Astrocyte of the cerebellum (primary cell): ENCODE measurements around the gene BTBD2.
"Not testable (repeated sequence)": the region's sequence is repeated elsewhere in the genome, so short reads cannot be mapped to it uniquely, and the experiment has no call there.

Source experiments
- DNase-seq: peaks from one replicate; pipeline ENCODE4 v3.0.0-alpha.2; 2011; ENCODE audit warnings: low read depth
- H3K4me3 ChIP-seq: 2 replicates; pipeline ENCODE4 v1.5.1; 2011; ENCODE audit warnings: mild to moderate bottlenecking, low read depth, low read length, moderate library complexity
- in situ Hi-C: cut with HindIII; loops from 2 replicates; pipeline ENCODE4 v1.10.0; 2017; ENCODE audit warnings: low sequenced_read_pairs
- TF ChIP-seq, protein P1 (sequence below): IDR thresholded peaks from 2 replicates; pipeline ENCODE4 v1.5.1; 2012; ENCODE audit warnings: low read length, low read depth, moderate library complexity, mild to moderate bottlenecking; ENCODE audit errors: missing control alignments

Gene BTBD2

DNA sequence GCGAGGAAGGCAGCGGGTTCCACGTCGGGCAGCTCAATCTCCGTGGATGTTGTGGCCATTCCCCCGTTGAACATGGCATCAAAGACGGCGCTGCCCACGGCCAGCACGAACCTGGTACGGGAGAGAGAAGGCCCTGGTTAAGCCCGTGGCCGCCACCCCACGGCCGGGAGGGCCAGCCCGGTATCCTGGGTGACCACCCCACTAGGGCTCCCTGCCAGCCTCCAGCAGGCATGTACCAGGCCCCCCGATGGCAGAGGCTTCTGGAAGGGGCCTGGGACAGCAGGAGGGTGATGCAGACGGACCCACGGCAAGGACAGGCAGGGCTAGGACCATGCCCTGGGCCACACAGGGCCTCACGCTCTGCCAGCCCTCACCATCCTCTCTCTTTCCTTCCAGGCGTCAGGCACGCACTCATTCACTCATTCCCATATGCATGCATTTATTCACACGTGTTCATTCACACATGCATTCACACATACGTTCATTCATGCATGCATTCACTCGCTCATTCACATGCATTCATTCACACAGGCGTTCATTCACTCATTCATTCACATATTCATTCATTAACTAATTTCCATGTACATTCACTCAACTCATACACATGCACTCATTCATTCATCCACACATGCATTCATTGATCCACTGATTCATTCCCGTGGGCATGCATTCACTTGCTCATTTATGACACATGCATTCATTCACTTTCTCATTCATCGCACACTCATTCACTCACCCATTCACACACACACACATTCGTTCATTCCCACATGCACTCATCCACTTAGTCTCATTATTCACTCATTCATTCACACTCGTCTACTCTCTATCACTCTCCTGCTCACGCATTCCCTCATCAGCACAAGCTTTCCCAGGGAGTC lies 17.9 kb downstream of the BTBD2 start:
- in situ Hi-C loops = loop anchor here (10.0 kb wide), 2 partner anchors 87 to 123 kb away; no protein-coding TSS in a partner anchor
- no peak overlapping the region for H3K4me3 ChIP-seq
- TF ChIP-seq, protein P1, sequence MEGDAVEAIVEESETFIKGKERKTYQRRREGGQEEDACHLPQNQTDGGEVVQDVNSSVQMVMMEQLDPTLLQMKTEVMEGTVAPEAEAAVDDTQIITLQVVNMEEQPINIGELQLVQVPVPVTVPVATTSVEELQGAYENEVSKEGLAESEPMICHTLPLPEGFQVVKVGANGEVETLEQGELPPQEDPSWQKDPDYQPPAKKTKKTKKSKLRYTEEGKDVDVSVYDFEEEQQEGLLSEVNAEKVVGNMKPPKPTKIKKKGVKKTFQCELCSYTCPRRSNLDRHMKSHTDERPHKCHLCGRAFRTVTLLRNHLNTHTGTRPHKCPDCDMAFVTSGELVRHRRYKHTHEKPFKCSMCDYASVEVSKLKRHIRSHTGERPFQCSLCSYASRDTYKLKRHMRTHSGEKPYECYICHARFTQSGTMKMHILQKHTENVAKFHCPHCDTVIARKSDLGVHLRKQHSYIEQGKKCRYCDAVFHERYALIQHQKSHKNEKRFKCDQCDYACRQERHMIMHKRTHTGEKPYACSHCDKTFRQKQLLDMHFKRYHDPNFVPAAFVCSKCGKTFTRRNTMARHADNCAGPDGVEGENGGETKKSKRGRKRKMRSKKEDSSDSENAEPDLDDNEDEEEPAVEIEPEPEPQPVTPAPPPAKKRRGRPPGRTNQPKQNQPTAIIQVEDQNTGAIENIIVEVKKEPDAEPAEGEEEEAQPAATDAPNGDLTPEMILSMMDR = no peak
- DNase-seq = no peak

GRCh38 chr19:1992759-1993260 lies 22.7 kb downstream of the BTBD2 start:
- DNase-seq = no peak
- TF ChIP-seq, protein P1 = no peak
- H3K4me3 ChIP-seq = no peak overlapping the region
- in situ Hi-C loops = loop anchor here (5.0 to 10.0 kb wide), 3 partner anchors 56 to 118 kb away; no protein-coding TSS in a partner anchor

DNA sequence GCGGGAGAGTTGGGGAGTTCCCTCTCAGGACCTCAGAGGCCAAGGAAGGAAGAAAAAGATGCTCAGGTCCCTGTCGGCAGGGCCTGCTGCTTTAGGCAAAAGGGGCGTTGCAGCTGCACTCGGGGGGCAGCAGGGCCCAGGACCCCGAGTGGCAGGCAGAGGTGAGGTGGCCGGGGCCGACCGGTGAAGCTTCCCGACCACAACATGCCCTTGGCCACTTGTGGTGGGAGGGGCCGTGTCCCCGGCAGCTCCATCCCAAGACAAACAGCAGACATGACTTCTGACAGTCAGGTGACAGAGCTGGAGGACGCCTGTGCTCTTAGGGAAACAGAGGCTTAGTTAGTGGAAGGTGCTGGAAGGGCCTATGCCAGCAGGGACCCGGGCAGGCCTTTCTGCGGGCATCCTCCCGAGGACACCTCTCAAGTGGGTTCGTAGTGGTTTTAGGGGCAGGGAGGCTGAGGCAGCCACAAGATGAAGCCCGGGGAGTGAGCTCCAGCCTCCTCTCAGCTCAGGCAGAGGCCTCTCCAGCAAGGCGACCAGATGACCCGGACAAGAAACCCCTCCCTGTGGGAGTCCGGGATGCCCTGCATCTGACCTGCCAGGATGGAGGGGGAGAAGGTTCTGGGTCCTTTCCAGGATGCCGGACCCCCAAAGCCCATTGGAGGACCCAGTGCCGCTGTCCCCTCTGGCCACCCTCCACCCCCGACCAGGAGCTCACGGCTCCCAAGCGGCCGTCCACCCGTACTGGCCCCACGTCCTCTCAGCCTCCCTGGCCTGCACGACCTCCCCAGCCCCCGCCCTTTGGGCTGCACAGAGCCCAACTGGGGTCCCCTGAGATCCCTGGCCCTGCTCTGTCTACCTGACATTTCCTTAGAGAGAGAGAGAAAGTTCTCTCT lies 24.2 kb downstream of the BTBD2 start:
- no peak for DNase-seq
- in situ Hi-C loops = loop anchor here (5.0 to 10.0 kb wide), 3 partner anchors 54 to 116 kb away; no protein-coding TSS in a partner anchor
- TF ChIP-seq, protein P1 = no peak
- no peak overlapping the region for H3K4me3 ChIP-seq

DNA sequence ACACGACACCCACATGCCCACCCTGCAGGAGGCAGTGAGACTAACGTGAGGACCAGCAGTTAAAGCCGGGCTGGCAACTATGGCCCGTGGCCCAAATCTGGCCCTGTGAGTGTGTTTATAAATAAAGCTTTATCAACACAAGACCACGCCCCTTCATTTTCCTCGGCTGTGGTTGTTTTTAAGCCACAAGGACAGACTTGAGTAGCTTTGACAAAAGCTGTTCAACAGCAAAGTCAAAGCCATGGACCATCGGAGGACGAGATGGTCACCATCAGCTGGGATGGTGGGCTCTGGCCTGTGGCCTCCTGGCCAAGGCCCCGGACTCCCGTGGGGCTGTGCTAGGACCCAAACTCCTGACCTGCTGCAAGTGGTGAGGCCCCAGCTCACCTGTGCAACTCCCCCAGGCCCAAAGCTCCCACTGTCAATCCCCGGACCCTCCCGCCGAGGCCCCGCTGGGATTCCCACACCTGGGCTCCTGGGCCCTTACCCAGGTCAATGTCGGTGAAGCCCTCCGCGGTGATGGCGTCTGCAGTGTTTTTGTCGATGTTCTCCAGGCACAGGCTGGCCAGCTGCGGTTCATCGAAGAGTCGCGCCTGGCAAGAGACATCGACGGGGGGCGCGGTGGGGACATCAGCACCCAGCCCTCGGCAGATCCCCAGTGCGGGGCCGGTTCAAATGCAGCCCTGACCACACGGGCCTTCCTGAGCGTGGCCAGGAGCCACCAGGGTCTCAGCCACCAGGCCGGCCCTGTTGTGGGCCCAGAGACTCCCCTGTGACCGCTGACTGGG lies 25.1 kb downstream of the BTBD2 start:
- no peak overlapping the region for H3K4me3 ChIP-seq
- TF ChIP-seq, protein P1 = no peak
- in situ Hi-C loops = loop anchor here (5.0 to 10.0 kb wide), 3 partner anchors 53 to 116 kb away; no protein-coding TSS in a partner anchor
- DNase-seq = no peak

- in situ Hi-C loops = loop anchor here (5.0 to 10.0 kb wide), 3 partner anchors 52 to 115 kb away; no protein-coding TSS in a partner anchor
- no peak for DNase-seq
- no peak overlapping the region for H3K4me3 ChIP-seq
- TF ChIP-seq, protein P1 = no peak
Observed at GRCh38 chr19:1989513-1990229, 25.8 kb downstream of the BTBD2 start.

DNA sequence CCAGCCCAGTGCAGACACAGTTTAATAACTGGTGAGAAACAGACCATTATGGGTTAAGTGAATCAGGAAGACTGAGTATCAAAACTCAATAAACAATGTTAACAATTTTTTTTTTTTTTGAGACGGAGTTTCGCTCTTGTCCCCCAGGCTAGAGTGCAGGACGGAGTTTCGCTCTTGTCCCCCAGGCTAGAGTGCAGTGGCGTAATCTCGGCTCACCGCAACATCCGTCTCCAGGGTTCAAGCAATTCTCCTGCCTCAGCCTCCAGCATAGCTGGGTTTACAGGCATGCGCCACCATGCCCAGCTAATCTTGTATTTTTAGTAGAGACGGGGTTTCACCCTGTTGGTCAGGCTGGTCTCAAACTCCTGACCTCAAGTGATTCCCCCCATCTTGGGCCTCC lies 27.1 kb downstream of the BTBD2 start:
- H3K4me3 ChIP-seq, DNase-seq, in situ Hi-C loops: not testable (repeated sequence)
